NCI-H1417 treated with DMSO at 0.1 percent for 48 hours (cell line): ENCODE results near the gene M1AP.

Source experiments
- DNase-seq: peaks from one replicate; lab custom pipeline; 2025; lab: John Stamatoyannopoulos, UW

The M1AP gene

GRCh38 chr2:74548285-74548899, 99.7 kb downstream of the M1AP start:
- DNase-seq, result no peak

GRCh38 chr2:74546004-74546403, 102.1 kb downstream of the M1AP start:
- no peak for DNase-seq

- DNase-seq, result no peak
Observed at GRCh38 chr2:74544634-74545033, 103.5 kb downstream of the M1AP start.

- no peak for DNase-seq
Observed at GRCh38 chr2:74542978-74543377, 105.2 kb downstream of the M1AP start.

GRCh38 chr2:74540291-74540690, 107.8 kb downstream of the M1AP start:
- no peak for DNase-seq

GRCh38 chr2:74538881-74539339, 109.2 kb downstream of the M1AP start:
- no peak for DNase-seq

GRCh38 chr2:74537140-74537539, 111.0 kb downstream of the M1AP start:
- no peak for DNase-seq

- DNase-seq, result no peak
Observed at GRCh38 chr2:74536166-74536950, 111.8 kb downstream of the M1AP start.

GRCh38 chr2:74535440-74535965, 112.6 kb downstream of the M1AP start:
- DNase-seq, result no peak

DNA sequence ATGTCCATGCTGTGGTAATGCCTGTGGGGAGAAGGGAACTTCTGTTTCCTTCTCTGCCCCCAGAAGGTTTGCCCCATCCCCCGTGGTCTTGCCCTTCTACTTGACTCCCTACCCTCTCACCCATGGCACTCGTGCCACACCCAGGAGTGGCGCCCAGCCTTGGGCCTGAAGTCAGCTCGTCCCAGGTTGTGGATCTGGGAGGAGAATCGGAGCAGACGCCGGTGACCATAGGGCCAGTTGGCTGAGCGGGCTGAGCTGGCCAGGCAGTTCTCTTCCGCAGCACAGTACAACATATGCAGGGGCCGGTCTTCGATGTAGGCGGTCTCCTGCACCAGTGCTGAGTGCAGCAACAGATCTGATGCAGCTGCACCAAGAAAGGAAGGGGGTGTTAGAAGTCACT, 113.7 kb downstream of the M1AP start:
- no peak for DNase-seq

DNA sequence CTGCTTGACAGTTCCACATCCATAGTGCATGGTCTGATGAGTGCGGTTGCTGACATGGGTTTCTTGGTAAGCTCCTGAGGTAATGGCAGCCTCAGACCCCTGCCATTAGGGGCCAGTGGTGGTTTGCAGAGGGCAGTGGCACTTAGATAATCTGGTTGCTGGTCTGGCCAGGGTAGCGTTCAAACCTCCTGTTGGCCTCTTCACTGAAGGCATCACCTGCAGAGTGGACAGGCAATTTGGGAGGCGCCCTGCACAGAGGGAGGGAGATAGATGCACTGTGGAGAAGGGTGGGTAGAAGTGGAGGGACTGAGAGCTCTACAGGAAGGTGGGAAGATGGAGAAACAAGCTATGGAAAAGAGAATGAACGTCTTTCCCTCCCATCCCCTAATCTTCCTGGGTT, 114.7 kb downstream of the M1AP start:
- no peak for DNase-seq

DNA sequence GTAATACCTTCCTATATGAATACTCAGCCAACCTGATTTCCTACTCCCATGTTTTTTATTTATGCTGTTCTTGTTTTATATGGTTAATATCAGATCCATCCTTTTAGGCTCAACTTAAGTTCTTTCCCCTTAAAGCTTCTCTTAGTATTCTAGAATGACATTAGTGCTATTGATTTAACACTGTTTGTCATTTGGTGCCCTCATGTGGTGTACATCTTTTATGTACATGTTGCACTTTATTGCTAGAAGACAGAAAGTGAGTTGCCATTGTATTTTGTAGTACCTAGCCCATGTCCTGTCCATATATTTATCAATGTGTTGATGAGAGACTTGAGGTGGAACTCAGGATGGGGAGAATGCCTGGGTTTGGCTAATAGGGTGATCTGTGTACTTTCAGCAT, 115.9 kb downstream of the M1AP start:
- no peak for DNase-seq

DNA sequence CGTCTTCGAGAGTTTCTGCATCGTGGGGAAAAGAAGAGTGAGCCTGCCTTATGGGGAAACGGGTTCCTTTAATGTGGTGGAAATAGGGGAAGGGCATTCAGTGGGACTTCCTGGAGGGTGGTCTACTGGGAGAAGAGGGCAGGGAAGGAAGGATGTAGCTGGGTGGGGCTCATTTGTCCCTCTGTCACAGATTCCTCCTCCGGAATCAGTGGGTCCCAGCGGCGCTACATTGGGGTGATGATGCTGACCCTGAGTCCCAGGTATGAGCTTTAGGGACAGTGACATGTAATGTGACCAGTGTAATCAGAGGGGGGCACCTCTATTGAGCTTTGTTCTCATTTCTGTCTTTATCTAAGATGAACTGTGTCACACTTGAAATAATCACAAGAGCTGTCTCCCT, 116.5 kb downstream of the M1AP start:
- DNase-seq, result no peak

DNA sequence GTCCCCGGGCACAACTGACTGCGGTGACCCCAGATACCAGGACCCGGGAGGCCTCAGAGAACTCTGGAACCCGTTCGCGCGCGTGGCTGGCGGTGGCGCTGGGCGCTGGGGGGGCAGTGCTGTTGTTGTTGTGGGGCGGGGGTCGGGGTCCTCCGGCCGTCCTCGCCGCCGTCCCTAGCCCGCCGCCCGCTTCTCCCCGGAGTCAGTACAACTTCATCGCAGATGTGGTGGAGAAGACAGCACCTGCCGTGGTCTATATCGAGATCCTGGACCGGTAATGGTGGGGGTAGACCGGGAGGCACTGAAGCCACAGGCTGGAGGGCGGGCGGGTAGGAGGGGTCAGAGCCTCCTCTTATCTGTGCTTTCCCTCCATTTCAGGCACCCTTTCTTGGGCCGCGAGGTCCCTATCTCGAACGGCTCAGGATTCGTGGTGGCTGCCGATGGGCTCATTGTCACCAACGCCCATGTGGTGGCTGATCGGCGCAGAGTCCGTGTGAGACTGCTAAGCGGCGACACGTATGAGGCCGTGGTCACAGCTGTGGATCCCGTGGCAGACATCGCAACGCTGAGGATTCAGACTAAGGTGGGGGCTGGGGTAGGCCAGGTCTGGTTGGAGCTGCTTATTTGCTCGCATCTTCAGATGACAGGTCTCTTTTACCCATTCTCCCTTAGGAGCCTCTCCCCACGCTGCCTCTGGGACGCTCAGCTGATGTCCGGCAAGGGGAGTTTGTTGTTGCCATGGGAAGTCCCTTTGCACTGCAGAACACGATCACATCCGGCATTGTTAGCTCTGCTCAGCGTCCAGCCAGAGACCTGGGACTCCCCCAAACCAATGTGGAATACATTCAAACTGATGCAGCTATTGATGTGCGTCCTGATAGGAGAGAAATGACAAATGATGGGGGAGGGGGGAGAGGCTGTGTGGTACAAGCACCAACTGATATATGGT, 117.6 kb downstream of the M1AP start:
- DNase-seq, result no peak

DNA sequence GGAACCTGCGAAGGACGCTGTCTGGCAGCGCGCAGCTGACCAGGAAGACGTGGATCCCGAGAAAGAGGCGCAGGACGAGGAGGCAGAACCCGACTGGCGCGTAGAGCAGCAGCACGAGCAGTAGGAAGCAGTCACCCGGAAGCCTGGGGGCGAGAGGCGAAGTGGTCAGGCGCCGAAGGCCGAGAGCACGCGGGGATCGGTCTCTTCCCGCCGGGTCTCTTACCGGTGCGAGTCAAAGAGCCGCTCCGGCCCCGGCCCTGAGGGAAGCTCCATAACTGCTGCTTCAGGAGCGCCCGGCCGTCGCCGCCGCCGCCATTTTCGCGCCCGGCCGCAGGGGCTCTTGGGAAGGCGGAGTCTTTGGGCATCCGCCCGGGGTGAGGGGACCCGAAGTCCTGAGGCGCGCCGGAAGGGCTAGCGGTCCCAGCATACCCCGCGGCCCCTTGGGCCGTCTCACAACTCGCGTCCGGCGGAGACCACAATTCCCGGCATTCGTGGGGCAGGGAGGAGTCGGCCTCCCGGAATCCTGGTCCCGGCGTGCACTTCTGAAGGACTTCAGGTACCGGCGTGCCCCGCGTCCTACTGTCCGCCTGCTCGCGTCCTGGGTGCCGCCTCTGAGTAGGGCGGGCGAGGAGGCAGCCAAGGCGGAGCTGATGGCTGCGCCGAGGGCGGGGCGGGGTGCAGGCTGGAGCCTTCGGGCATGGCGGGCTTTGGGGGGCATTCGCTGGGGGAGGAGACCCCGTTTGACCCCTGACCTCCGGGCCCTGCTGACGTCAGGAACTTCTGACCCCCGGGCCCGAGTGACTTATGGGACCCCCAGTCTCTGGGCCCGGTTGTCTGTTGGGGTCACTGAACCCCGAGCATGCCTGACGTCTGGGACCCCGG, 118.5 kb downstream of the M1AP start, which contains the start of the genes AUP1 and HTRA2:
TSS of gene AUP1 (minus strand) at position 350 of the 882 bp plus-strand sequence. CDS start at position 273, 77 bp downstream.
TSS of gene HTRA2 (plus strand) at position 577 of the 882 bp plus-strand sequence. CDS start at position 651, 74 bp downstream.
- DNase-seq, result peak; percentile 84

- no peak for DNase-seq
Observed at GRCh38 chr2:74528600-74529356, 119.4 kb downstream of the M1AP start.

DNA sequence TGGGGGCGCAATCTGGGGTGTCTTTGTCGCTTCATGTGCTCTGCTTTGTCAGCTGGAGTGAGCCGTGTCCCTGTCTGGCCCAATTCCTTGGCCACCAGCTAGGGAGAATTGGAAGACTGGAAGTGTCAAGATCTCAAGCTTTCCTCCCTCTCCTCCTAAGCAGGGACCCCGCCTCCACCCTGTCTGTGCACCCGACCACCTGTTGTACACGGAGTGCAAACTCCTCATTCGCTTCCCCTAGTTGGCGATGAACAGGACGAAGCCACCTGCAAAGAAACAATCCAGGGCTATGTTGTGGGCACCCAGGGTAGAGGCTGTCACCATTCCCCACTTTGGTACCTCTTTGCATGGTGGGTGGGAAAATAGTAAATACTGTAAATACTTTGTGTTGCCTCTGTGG, 120.4 kb downstream of the M1AP start:
- no peak for DNase-seq

DNA sequence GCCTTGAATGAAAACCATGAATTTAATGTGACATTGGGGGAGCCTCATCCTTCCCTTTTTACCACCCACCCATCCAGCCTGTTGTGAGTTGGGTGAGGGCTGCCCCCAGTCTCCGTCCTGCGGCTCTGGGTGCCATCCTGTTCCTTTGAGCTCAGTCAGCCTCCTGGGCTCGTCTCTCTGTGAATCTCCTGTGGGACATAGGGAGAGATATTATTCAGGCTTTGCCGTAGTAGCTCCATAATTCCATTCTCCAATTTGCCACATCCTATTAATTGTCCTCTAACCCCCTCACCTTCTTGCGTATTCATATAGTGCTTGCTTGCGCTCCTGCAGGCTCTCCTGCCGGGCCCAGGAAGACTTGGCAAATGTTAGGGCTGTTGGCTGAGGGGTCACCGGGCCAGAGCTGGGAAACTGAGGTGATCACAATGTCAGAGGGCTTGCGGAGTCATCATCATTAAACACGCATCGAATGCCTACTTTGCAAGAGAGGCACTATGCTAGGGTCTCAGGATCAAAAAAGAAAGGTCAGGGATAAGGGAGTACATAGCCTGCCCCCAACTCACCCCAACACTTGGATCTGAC, 121.4 kb downstream of the M1AP start:
- DNase-seq, result no peak

GRCh38 chr2:74525717-74526648, 122.1 kb downstream of the M1AP start, which contains the start of gene DQX1:
DQX1 (minus strand) TSS chr2:74526231; CDS start chr2:74525729, 502 bp downstream.
- DNase-seq, result no peak
